ENCODE results near the gene MT1M. TPM values are rescaled to one million over a fixed set of nuclear protein-coding genes. Genes with fewer than 3 reads are reported as not detected.
"Not testable (repeated sequence)": the region's sequence is repeated elsewhere in the genome, so short reads cannot be mapped to it uniquely, and the experiment has no call there.

MT1M gene
- polyA plus RNA-seq, 12 donors: 0.53 to 1.3 (median 0.82) TPM; not detected in 3

DNA sequence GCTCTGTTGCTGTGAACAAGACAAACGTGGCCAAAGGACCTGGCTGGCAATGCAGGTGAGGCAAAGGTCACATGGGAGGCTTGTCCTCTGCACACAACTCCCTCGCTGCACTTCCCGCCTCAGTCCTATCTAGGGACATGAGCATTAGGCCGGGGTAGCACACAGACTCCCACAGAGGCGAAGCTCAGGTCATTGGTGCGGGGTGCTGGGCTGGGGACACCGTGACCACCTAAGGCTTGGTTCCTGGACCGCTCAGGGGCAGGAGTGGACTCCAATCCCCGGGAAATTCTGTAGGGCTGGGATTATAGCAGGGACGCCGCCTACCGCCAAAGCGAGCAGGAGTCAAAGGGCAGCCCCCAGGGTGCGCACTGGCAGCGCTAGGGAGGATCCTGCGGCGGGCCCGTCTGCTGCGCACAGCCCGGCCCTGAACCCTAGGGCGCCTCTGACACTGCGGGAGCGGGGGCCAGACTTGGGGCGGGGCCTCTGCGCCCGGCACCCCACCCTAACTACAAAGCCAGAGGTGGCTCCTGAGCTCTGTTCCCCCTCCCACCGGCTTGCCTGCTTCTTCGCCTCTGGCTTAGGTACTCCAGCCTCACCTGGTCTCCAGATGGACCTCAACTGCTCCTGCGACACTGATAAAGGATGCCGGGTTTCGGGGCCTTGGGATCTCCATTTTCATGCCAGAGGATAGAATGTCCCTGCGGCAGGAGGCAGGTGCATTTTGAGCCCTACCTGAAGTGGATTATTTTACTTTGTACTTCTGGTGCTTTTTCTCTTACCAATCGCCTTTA, 15.4 kb downstream of the MT1M start:
- no peak for DNase-seq

DNA sequence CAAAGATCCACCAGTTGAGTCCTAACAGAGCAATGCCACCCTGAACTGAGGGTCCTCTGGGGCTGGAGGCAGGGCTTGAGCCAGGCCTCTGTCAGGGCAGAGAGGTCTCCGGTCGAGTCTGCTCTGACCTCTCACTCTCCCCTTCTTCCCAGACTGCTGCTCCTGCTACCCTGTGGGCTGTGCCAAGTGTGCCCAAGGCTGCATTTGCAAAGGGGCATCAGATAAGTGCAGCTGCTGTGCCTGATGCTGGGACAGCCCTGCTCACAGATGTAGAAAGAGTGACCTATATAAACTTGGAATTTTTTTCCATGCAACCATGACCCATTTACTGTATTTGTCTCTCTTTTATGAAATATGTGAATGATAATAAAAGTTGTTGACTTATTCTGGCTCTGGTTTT, 16.8 kb downstream of the MT1M start:
- DNase-seq: no peak

DNA sequence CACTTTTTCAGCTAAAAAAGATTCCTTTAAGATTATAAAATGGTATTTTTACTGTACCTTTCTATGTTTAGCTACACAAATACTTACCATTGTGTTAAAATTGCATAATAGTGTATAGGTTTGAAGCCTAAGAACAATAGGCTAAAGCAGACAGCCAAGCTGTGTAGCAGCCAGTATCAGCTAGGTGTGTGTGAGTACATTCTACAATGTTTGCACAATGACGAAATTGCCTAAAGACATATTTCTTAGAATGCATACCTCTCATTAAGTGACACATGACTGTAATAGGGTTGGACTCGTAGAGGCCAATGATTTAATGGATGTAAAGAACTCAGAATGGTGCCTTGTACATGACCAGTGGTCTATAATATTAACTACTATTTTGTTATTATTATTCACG, 17.4 kb downstream of the MT1M start:
- DNase-seq: no peak

DNA sequence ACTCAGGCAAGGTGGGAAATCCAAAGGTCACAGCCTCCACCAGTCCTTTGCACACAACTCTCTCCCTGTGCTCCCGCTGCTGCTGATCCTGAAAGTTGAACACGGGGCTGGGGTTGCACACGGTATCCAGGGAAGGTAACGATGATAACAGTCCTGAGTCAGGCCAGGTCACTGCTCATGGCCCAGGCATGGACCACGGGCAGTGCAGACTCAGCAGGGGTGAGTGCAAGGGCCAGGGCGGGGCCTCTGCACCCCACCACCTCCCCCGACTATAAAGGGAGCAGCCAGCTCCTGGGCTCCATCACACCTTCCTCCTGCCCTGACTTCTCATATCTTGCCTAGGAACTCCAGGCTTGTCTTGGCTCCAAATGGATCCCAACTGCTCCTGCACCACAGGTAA, 19.1 kb downstream of the MT1M start, which contains the start of gene MT1B:
MT1B (plus strand) TSS at position 301 of the 400 bp plus-strand sequence; CDS start at position 369, 68 bp downstream.
- DNase-seq: no peak

DNA sequence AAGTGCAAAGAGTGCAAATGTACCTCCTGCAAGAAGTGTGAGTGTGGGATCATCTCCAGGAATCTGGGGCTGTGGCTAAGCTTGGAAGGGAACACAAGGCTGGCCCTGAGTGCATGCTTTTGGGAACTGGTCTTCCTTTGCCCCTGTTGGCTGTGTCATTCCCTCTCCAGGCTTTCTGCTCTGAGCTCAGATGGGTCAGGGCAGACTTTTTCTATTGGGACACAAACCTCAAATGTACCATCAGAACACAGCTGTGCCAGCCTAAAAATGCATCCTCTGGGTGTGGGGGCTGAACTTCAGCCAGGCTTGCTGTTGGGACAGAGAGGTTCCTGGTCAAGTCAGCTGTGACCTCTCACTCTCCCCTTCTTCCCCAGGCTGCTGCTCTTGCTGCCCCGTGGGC, 20.1 kb downstream of the MT1M start:
- DNase-seq: no peak

DNA sequence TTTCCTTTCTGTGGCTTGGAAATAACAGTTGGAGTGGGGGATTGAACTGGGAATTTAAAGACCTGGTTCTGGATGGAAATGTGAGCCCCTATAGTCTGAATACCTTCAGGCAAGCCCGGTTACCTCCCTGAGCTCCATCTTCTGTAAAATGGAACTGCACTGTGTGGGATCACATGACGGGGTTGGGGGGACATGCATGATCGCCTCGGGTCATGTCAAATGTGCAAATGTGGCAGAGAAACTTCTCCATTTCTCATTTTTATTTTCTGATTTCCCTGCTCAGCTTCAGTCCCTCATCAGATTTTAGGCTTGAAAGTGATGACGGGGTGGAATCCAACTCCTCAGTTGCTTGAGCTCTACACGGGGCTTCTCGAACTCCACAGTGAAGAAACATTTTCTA, 20.8 kb downstream of the MT1M start:
- DNase-seq: no peak

DNA sequence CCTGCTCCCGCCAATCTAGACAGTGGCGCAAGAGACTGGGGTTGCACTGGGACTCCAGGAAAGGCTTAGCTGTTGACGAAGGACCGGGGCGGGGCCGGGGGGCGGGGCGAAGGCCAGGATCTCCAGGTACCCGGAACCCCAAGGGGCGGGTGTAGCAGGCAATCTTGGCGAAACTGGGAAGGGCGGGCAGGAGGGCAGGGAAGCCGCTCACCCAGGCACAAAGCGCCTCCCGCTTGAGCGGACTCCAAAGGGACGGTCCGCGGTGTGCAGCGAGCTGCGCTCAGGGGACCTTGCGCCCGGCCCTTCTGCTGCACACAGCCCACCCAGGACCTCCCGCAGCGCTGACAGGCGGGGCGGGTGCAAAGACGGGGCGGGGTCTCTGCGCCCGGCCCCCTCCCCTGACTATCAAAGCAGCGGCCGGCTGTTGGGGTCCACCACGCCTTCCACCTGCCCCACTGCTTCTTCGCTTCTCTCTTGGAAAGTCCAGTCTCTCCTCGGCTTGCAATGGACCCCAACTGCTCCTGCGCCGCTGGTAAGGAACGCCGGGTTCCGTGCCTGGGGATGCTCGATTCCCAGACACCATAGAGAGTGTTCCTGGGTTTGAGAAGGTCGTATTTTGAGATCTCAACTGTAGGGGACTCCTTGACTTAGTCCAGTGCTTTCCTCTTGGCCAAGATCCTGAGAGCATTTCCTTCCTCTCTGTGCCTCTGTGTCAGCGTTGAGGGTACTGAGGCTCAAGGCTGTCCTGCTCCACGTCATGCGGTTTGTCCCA, 25.3 kb downstream of the MT1M start, which contains the start of gene MT1F:
MT1F (plus strand) TSS at position 405 of the 772 bp plus-strand sequence; CDS start at position 505, 100 bp downstream.
- DNase-seq: no peak

DNA sequence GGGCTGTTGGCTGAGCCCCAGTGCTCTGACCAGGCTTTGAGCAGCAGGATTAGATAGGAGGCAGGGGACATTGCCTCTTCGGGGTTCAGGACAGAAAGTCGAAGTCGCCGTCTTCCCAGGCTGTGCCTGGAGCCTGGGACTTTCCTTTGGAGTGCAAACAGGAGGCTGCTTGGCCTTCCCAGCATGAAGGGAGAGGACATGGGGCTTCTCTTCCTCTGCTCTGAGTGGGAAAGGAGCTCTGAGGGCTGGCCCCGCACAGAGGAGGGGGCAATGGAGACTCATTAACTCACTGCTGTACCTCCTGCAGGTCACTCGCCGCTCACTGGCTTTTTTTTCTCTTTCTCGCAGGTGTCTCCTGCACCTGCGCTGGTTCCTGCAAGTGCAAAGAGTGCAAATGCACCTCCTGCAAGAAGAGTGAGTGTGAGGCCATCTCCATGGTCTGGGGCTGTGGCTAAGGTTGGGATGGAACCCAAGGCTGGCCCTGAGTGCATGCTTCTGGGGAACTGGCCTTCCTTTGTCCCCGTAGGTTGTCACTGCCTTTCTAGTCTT, 25.9 kb downstream of the MT1M start:
- DNase-seq: no peak

DNA sequence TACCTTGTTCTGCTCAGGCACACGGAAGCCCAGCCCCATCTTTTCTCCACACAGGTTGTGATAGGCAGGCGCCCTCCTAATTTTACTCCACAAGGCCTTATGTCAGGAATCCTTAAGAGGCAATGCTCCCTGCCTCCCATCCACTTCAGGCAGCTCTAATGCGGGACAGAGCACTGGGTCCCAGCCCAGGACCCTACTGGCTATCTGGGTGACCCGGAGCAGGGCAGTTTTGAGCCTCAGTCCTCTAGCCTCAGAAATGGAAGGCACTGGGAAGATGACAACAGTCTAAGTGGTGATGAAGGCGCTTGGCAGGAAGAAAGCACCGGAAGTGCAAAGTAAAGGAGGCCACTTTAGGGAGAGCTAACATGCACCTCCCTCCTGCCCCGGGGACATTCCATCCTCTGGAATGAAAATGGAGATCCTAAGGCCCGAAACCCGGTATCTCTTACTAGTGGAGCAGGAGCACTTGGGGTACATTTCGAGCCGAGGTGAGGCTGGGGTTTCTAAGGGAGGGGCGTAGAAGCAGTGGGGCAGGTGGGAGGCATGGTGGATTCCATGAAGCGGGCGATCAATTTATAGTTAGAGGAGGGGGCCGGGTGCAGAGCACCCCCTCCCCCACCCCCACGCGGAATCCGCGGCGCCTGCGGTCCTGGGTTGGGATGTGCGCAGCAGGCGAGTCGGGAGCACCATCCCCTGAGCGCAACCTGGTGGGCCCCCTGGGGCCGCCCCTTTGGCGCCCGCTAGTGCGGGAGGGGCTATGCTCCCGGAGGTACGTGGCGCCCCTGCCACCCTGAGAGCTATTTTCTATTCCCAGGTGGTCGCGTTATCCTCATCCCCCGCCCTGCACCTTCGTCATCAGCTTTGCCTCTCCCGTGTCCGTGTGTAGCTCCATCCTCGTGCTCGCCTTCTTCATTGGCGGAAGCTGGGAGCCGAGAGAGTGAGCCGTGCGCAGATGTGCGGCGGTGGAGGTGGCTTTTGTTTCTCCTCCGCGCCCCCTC, 30.2 kb downstream of the MT1M start:
- no peak for DNase-seq

DNA sequence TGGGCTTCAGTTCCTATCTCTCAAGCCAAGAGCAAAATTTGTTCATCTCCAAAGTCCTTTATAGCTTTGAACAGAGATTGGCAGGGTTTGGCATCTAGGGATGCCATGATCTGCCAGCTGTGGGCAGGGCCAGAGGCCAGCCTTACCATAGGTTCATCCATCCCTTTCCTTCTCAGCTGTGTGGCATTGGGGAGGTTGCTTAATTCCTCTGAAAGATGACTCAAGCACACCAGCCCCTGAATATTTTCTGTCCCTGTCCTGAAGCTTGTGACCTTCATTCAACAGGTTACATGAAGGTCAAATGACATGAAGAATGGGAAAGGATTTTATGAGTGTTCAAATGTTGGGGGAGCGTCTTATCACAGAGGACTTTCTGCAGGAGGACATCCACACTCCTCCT, 32.0 kb downstream of the MT1M start:
- no peak for DNase-seq

DNA sequence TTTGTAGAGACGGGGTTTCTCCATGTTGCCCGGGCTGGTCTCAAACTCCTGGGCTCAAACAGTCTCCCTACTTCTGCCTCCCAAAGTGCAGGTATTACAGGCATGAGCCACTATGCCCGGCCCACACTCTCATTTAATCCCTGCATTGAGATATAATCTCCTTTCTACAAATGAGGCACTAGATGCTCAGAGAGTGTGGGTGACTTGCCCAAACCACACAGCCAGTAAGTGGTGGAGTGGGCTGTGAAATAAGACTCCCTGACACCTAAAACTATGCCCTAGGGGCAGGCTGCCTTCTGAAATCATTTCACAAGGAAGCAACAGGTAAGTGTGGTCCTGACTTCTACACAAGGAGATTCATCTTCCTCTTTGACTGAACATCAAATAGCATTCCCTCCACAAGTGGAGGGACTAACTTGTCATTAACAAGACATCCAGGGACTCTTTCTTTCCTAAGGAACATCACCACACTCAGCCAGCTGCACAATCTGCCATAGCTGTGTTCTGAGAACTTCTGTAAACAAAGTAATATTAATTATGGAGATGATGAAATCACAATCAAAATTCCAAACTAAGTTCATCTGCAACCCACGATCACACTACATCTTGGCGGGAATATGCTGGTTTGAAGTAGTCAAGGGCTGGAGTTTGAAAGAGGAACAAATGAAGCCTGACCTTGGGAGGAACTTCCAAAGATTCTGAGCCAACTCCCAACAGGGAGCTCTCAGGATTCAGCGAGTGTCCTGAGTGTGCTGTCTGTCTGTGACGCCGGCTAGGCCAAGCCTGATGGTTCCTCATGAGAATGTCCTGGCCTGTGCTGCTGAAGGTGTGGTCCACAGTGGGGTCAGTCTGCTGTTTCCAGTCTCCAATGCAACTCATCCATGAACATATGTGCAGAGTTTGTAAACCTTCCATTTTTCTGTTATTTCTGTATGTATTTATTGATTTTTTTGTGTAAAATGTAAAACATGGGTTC, 33.1 kb downstream of the MT1M start:
- DNase-seq: not testable (repeated sequence)

DNA sequence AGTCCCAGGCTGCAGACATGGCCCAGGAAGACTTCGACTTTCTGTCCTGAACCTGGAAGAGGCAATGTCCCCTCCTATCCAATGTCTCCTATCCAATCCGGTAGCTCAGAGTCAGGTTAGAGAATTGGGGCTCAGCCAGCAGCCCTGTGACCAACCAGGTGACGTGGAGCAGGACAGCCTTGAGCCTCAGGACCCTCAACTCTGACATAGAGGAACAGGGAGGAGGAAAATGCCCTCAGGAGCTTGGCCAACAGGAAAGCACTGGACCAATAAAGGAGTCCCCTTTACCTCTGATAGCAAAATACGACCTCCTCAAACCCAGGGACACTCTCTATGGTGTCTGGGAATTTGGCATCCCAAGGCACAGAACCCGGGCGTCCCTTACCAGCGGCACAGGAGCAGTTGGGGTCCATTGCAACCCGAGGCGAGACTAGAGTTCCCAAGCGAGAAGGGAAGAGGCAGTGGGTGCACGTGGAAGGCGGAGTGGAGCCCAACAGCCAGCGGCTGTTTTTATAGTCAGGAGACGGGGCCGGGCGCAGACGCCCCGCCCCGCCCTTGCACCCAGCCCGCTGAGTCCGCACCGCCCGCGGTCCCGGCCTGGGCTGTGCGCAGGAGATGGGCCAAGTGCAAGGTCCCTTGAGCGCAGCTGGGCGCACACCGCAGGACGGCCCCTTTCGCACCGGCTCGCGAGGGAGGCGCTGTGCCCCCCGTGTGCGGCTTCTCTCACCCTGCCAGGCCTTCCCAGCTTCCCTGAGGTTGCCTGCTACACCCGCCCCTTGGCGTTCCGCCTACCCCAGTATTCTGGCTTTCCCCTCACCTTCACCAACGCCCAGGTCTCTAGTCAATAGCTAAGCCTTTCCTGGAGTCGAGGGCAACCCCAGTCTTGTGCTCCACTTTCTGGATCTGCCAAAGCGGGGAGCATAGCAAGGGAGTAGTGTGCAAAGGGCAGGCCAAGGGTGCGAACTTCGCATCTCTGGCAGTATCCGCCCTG, 35.4 kb downstream of the MT1M start, which contains the start of gene MT1G:
MT1G (minus strand) TSS at position 485 of the 991 bp plus-strand sequence; CDS start at position 413, 72 bp downstream.
- DNase-seq: no peak

DNA sequence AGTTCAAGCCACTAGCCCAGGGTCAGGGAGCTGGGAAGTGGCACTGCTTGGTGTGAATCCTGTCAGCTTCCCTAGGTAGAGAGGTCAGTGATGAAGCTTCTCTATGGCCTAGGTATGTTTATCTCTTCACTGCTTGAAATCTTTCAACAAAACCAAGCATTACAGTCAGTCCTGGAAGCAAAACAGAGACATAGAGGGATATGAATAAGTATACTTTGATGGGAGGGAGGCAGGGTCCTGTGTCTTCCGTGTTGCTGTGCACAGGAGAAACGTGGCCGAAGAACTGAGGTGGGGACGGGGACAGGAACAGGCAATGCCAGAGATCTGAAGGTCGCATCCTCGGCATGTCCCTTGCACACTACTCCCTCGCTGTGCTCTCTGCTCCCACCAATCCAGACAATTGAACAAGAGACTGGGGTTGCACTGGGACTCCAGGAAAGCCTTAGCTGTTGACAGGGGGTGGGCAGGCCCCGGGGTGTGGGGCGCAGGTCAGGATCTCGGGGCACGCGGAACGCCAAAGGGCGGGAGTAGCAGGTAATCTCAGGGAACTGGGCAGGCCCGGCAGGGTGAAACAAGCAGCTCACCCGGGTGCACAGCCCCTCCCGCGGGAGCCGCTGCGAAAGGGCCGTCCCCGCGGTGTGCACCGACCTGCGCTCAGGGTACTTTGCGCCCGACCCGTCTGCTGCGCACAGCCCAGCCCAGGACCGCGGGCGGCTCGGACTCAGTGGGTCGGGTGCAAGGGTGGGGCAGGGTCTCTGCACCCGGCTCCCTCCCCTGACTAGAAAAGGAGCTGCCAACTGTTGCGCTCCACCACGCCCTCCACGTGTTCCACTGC, 36.8 kb downstream of the MT1M start, which contains the start of gene MT1H:
MT1H (plus strand) TSS at position 810 of the 835 bp plus-strand sequence. CDS start 71 bp downstream, outside the sequence.
- no peak for DNase-seq

DNA sequence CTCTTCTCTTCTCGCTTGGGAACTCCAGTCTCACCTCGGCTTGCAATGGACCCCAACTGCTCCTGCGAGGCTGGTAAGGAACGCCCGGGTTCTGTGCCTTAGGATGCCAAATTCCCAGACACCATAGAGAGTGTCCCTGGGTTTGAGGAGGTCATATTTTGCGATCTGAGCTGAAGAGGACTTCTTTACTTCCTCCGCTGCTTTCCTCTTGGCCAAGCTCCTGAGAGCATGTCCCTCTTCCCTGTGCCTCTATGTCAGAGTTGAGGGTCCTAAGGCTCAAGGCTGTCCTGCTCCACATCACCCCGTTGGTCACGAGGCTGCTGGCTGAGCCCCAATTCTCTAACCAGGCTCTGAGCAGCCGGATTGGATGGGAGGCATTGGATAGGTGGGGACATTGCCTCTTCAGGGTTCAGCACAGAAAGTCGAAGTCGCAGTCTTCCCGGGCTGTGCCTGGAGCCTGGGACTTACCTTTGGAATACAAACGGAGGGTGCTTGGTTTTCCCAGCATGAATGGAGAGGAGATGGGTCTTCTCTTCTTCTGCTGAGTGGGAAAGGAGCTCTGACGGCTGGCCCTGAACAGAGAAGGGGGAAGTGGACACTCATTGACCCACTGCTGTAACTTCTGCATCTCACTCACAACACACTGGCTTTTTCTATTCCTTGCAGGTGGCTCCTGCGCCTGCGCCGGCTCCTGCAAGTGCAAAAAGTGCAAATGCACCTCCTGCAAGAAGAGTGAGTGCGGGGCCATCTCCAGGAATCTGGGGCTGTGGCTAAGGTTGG, 37.6 kb downstream of the MT1M start:
- DNase-seq: no peak

DNA sequence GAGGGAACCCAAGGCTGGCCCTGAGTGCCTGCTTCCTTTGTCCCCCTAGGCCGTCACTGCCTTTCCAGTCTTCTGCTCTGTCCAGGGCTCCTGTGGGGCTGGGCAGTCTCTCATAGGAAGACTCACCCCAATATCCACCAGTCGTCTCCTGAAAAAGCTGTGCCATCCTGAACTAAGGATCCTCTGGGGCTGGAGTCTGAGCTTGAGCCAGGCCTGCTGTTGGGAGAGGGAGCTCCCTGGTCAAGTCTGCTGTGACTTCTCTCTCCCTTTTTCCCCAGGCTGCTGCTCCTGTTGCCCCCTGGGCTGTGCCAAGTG, 38.1 kb downstream of the MT1M start:
- DNase-seq: no peak

DNA sequence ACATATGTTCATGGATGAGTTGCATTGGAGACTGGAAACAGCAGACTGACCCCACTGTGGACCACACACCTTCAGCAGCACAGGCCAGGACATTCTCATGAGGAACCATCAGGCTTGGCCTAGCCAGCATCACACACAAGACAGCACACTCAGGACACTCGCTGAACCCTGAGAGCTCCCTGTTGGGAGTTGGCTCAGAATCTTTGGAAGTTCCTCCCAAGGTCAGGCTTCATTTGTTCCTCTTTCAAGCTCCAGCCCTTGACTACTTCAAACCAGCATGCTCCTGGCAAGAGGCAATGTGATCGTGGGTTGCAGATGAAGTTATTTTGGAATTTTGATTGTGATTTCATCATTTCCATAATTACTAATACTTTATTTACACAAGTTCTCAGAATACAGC, 39.2 kb downstream of the MT1M start:
- not testable (repeated sequence) for DNase-seq

DNA sequence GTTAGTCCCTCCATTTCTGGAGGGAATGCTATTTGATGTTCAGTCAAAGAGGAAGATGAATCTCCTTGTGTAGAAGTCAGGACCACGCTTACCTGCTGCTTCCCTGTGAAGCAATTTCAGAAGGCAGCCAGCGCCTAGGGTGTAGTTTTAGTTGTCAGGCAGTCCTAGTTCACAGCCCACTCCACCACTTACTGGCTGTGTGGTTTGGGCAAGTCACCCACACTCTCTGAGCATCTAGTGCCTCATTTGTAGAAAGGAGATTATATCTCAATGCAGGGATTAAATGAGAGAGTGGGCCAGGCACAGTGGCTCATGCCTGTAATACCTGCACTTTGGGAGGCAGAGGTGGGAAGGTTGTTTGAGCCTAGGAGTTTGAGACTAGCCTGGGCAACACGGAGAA, 39.7 kb downstream of the MT1M start:
- not testable (repeated sequence) for DNase-seq

Measured in muscle of arm (tissue), 12 donors.